Choroid plexus epithelial cell (primary cell): ENCODE results near the gene TMOD1.

Experiments
- DNase-seq: peaks from one replicate; pipeline ENCODE4 v3.0.0-alpha.2; 2010; ENCODE audit warnings: low read depth
- H3K4me3 ChIP-seq: 2 replicates; pipeline ENCODE4 v1.5.1; 2011; ENCODE audit warnings: low read depth, mild to moderate bottlenecking, control low read depth, low read length, moderate library complexity
- TF ChIP-seq, protein P1 (sequence below): conservative IDR thresholded peaks from 2 replicates; pipeline ENCODE4 v1.5.1; 2011; ENCODE audit warnings: low read depth, mild to moderate bottlenecking, control low read depth, inconsistent platforms, low read length, moderate library complexity

The TMOD1 gene

DNA sequence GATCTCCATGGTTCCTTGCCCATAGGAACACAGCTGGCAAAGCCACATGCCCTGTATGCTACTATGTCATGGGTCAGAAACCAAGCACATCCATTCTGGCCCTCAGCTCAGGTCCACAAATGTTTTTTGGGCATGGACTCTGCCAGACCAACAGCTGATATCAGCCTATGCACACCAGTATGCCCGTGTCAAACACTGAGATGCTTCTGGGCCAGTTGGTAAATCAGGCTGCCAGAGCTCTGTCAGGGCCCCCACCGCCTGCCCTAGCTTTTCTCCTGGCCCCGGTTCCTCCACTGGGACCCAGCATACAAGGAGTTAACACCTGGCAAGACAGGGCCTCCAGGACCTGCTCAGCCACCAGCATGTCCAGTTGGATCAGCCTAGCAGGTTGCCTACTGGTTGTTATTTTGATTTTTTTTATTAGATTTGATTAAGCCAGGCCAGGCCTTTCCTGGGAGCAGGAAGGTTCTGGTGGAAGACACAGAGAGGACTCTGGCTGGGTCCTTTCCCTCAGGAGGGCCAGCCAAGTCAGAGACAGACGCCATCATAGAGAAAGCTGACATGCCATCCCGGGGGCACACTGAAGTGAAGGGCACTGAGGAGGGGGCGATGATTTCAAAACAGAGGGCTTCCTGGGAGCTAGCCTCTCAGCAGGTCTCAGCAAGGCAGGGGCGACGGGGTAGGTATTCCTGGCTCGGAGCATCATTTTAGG, 65.9 kb downstream of the TMOD1 start:
- no peak for DNase-seq
- TF ChIP-seq, protein P1, sequence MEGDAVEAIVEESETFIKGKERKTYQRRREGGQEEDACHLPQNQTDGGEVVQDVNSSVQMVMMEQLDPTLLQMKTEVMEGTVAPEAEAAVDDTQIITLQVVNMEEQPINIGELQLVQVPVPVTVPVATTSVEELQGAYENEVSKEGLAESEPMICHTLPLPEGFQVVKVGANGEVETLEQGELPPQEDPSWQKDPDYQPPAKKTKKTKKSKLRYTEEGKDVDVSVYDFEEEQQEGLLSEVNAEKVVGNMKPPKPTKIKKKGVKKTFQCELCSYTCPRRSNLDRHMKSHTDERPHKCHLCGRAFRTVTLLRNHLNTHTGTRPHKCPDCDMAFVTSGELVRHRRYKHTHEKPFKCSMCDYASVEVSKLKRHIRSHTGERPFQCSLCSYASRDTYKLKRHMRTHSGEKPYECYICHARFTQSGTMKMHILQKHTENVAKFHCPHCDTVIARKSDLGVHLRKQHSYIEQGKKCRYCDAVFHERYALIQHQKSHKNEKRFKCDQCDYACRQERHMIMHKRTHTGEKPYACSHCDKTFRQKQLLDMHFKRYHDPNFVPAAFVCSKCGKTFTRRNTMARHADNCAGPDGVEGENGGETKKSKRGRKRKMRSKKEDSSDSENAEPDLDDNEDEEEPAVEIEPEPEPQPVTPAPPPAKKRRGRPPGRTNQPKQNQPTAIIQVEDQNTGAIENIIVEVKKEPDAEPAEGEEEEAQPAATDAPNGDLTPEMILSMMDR: no peak
- no peak overlapping the region for H3K4me3 ChIP-seq

DNA sequence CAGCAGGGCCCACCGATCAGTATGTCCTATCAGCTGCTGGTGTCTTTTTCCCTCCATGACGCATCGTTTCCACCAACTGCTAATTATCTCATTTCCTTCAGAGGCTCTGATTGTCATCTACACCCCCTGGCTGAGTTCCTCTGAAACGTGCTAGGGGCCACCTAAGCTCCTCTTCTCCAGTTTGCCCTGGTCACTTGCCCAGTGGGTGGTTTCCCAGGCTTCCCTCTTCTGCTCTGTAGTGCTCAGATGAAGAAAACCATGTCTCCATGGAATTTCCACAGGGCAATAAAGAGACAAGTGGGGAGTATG, 66.4 kb downstream of the TMOD1 start:
- no peak for DNase-seq
- H3K4me3 ChIP-seq: no peak overlapping the region
- TF ChIP-seq, protein P1: no peak

DNA sequence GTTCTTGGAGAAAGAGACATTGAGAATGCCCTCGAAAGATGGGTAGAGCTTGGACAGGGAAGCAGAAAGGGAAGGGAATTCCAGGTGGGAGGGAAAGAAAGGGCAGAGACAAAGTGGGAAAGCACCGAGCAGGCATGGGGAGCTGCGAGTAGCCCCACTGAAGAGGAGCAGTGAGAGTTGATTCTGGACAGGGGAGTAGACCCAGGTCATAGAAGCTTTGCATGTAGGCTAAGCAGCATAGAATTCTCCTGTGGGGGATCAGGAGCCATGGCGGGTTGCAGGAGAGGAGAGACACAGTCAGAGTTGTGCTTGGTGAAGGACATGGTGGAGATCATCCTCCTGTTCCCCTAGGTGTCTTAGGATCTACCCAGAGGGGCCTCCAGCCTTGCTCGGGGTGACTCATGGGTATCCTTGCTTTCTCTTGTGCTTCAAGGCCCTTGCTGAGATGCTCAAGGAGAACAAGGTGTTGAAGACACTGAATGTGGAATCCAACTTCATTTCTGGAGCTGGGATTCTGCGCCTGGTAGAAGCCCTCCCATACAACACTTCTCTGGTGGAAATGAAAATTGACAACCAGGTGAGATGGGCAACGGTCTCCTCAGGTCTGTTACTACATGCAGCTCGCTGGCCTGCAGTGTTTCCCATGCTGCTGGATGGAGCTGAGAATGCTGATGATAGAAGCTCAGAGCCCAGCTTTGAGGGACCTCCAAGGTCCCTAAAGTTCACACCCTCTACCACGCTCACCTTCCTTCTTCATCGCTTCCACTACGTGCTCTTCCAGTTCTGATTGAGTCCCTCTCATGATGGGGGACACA, 67.2 kb downstream of the TMOD1 start:
- no peak for DNase-seq

DNA sequence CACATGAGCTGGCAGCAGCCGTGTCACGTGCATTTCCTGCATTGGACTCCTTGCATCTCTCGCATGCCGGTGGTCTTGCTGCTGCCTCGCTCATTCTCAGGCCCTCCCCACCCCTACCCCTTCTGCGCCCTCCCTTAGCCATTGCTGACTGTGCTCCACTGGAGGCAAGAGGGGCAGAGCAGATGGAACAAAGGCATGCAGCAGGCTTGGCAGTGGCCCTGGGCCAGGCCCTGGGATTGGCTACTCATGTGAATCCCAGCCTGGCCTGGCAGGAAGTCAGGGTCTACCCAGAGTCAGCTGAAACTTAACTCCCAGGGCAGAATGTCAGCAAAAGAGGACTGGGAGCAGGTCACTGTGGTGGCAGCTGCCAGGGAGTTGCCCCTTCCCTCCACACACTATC, 69.4 kb downstream of the TMOD1 start:
- DNase-seq: no peak
- no peak overlapping the region for H3K4me3 ChIP-seq
- TF ChIP-seq, protein P1: no peak

More for the DNA sequence above, 67.2 kb downstream of the TMOD1 start:
- TF ChIP-seq, protein P1: no peak
- H3K4me3 ChIP-seq: no peak overlapping the region

DNA sequence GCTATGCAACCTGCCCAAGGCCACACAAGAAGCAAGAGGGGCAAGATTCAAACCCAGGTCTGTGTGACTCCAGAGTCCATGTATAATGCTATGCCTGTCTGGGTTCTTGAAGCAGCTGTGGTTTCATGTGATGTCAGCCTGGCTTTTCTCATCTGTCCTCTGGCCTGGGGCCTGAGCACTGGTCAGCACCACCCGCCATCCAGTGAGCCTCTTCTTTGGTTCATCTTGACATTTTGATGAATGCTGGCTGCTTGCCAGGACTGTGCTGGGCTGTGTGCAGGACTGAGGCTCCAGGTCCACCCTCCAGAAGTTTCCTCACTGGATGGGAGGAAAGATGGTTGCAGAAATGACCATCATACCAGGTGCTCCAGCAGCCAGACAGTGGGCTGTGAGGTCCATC, 70.2 kb downstream of the TMOD1 start:
- H3K4me3 ChIP-seq: no peak overlapping the region
- TF ChIP-seq, protein P1: no peak
- no peak for DNase-seq

DNA sequence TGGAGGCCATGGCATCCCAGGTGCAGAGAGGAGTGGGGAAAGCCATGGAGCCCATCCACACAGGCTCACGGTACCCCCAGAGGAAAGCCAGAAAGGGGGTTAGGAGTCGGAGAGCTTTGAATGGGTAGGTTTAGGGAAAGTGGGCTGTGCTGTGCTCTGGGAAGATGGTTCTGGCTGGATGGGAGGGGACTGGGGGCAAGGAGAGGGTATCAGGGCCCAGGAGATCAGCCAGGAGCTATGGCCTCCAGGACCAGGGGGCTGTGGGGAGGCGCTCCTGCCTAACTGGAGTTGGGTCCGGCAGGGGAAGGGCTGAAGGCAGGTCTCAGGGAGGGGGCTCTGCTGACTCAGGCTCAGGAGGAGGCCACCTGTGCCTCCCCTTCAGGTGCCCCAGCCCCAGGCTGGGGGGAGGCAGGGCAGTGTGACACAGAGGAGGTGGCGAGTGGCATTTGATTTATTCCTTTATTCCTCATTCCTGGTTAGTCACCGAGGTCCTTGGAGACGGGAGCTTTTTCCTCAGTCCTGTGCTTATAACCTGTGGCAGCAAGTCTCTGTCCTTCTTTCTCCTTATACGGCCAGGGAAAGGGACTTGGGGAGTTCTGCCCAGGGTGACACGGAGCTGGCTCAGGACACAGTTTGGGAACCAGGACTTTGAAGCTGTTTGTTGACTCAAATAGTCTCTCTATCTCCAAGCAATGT, 70.9 kb downstream of the TMOD1 start:
- no peak for DNase-seq
- TF ChIP-seq, protein P1: no peak

More for the DNA sequence above, 70.9 kb downstream of the TMOD1 start:
- H3K4me3 ChIP-seq: no peak overlapping the region
